GM18907 (cell line): ENCODE data around the gene NPIPB2.
"Not testable (repeated sequence)": the region's sequence is repeated elsewhere in the genome, so short reads cannot be mapped to it uniquely, and the experiment has no call there.

ENCODE experiments used
- ATAC-seq: cut with Tn5 transposase; IDR thresholded peaks from one replicate; pipeline ENCODE4 v1.9.1; 2021; ENCODE audit warnings: mild to moderate bottlenecking, moderate library complexity; ENCODE audit not compliant: unreplicated experiment

Gene NPIPB2

GRCh38 chr16:11962457-11962856 lies 20.6 kb upstream of the NPIPB2 start:
- ATAC-seq, result not testable (repeated sequence)

GRCh38 chr16:11957591-11958395 lies 15.9 kb upstream of the NPIPB2 start:
- ATAC-seq, result no peak

- no peak for ATAC-seq
These were observed 14.7 kb upstream of the NPIPB2 start for GRCh38 chr16:11956558-11956957.

GRCh38 chr16:11955713-11956123 lies 13.9 kb upstream of the NPIPB2 start:
- no peak for ATAC-seq

- not testable (repeated sequence) for ATAC-seq
These were observed 11.7 kb upstream of the NPIPB2 start for GRCh38 chr16:11953576-11953975.

- ATAC-seq, result no peak
These were observed 8.5 kb upstream of the NPIPB2 start for GRCh38 chr16:11950388-11950787.

- ATAC-seq, result peak; percentile 73
These were observed 7.7 kb upstream of the NPIPB2 start for GRCh38 chr16:11949527-11949926.

- no peak for ATAC-seq
These were observed 7.0 kb upstream of the NPIPB2 start for GRCh38 chr16:11948819-11949218.

- no peak for ATAC-seq
These were observed 4.6 kb upstream of the NPIPB2 start for GRCh38 chr16:11946433-11946832.

- not testable (repeated sequence) for ATAC-seq
These were observed 14.5 kb downstream of the NPIPB2 start for GRCh38 chr16:11927350-11927749.

- not testable (repeated sequence) for ATAC-seq
These were observed 17.8 kb downstream of the NPIPB2 start for GRCh38 chr16:11924046-11924445.

- no peak for ATAC-seq
These were observed 25.1 kb downstream of the NPIPB2 start for GRCh38 chr16:11916524-11917285.

GRCh38 chr16:11915644-11916523 lies 26.0 kb downstream of the NPIPB2 start, which contains the start of gene GSPT1:
TSS of gene GSPT1 (minus strand) at chr16:11915956. CDS start at chr16:11915720, 236 bp downstream.
- ATAC-seq, result peak; percentile 86

- ATAC-seq, result peak; percentile 40
These were observed 26.7 kb downstream of the NPIPB2 start for GRCh38 chr16:11915114-11915643.

- peak; percentile 8 for ATAC-seq
These were observed 27.4 kb downstream of the NPIPB2 start for GRCh38 chr16:11914210-11915113.

- no peak for ATAC-seq
These were observed 28.3 kb downstream of the NPIPB2 start for GRCh38 chr16:11913425-11914079.

GRCh38 chr16:11909653-11910545 lies 31.9 kb downstream of the NPIPB2 start:
- ATAC-seq, result no peak
